ENCODE results near the gene UFM1. TPM values are rescaled to one million over a fixed set of nuclear protein-coding genes. Genes with fewer than 3 reads are reported as not detected.
"Not testable (repeated sequence)": the region's sequence is repeated elsewhere in the genome, so short reads cannot be mapped to it uniquely, and the experiment has no call there.

The UFM1 gene
- 100 to 1,000 TPM in 1 of 3 donors, 10 to 100 TPM in 2; 80.4 to 106 (median 98.0) TPM for polyA plus RNA-seq (ENCODE audit: insufficient read length in 3 of 3)
- long read RNA-seq, donor 1, transcript UFM1-201 (6 exons, 3,138 nt): major isoform, 19 of 19 reads
- long read RNA-seq, donor 1, partial matches to known transcripts: 0 of 19 reads
- long read RNA-seq, donor 1, other reads (novel, unspliced or antisense): 0 of 19 reads
- long read RNA-seq, donor 2, transcript UFM1-201 (6 exons, 3,138 nt): major isoform, 19 of 20 reads
- long read RNA-seq, donor 2, partial matches to known transcripts: 0 of 20 reads
- long read RNA-seq, donor 2, other reads (novel, unspliced or antisense): 0 of 20 reads
- long read RNA-seq, donor 3, transcript UFM1-201 (6 exons, 3,138 nt): major isoform, 35 of 36 reads
- long read RNA-seq, donor 3, partial matches to known transcripts: 0 of 36 reads
- long read RNA-seq, donor 3, other reads (novel, unspliced or antisense): 0 of 36 reads
- long read RNA-seq, donor 4, transcript UFM1-201 (6 exons, 3,138 nt): major isoform, 18 of 97 reads
- long read RNA-seq, donor 4, partial matches to known transcripts: 78 of 97 reads
- long read RNA-seq, donor 4, other reads (novel, unspliced or antisense): 0 of 97 reads
- long read RNA-seq, donor 5: 0 reads
- long read RNA-seq, donor 6, transcript UFM1-201 (6 exons, 3,138 nt): major isoform, 22 of 22 reads
- long read RNA-seq, donor 6, partial matches to known transcripts: 0 of 22 reads
- long read RNA-seq, donor 6, other reads (novel, unspliced or antisense): 0 of 22 reads
- long read RNA-seq, donor 7, transcript UFM1-201 (6 exons, 3,138 nt): major isoform, 39 of 39 reads
- long read RNA-seq, donor 7, partial matches to known transcripts: 0 of 39 reads
- long read RNA-seq, donor 7, other reads (novel, unspliced or antisense): 0 of 39 reads
- long read RNA-seq, donor 8: 0 reads
- long read RNA-seq, donor 9, transcript UFM1-201 (6 exons, 3,138 nt): major isoform, 24 of 24 reads
- long read RNA-seq, donor 9, partial matches to known transcripts: 0 of 24 reads
- long read RNA-seq, donor 9, other reads (novel, unspliced or antisense): 0 of 24 reads
- long read RNA-seq, donor 10, transcript UFM1-201 (6 exons, 3,138 nt): major isoform, 32 of 103 reads
- long read RNA-seq, donor 10, partial matches to known transcripts: 67 of 103 reads
- long read RNA-seq, donor 10, other reads (novel, unspliced or antisense): 0 of 103 reads
- long read RNA-seq, donor 11, transcript UFM1-201 (6 exons, 3,138 nt): major isoform, 23 of 24 reads
- long read RNA-seq, donor 11, partial matches to known transcripts: 0 of 24 reads
- long read RNA-seq, donor 11, other reads (novel, unspliced or antisense): 0 of 24 reads
- long read RNA-seq, donor 12, transcript UFM1-201 (6 exons, 3,138 nt): major isoform, 9 of 10 reads
- long read RNA-seq, donor 12, partial matches to known transcripts: 0 of 10 reads
- long read RNA-seq, donor 12, other reads (novel, unspliced or antisense): 0 of 10 reads
- long read RNA-seq, donor 13: 0 reads
- long read RNA-seq, donor 14, transcript UFM1-201 (6 exons, 3,138 nt): major isoform, 22 of 95 reads
- long read RNA-seq, donor 14, partial matches to known transcripts: 73 of 95 reads
- long read RNA-seq, donor 14, other reads (novel, unspliced or antisense): 0 of 95 reads
- long read RNA-seq, donor 15, transcript UFM1-201 (6 exons, 3,138 nt): major isoform, 14 of 20 reads
- long read RNA-seq, donor 15, partial matches to known transcripts: 0 of 20 reads
- long read RNA-seq, donor 15, other reads (novel, unspliced or antisense): 5 of 20 reads
- long read RNA-seq, donor 16, transcript UFM1-201 (6 exons, 3,138 nt): major isoform, 71 of 92 reads
- long read RNA-seq, donor 16, partial matches to known transcripts: 19 of 92 reads
- long read RNA-seq, donor 16, other reads (novel, unspliced or antisense): 0 of 92 reads

GRCh38 chr13:38349390-38350113, at the start of gene UFM1:
Gene UFM1, plus strand, starts transcription at chr13:38349851. Its CDS starts 69 bp downstream, at chr13:38349920.
- peak; percentile 80 to 97 (median 88) for DNase-seq (ENCODE audit: extremely low read depth in 1 of 11, low read depth in 9 of 11, low spot score in 4 of 11)

- DNase-seq (ENCODE audit: extremely low read depth in 1 of 11, low read depth in 9 of 11, low spot score in 4 of 11): peak in 2 of 11 donors; percentile 1 to 7
Measured at GRCh38 chr13:38301236-38301635, 48.4 kb upstream of the UFM1 start.

GRCh38 chr13:38303816-38304320, 45.8 kb upstream of the UFM1 start:
- DNase-seq (ENCODE audit: extremely low read depth in 1 of 11, low read depth in 9 of 11, low spot score in 4 of 11): no peak

GRCh38 chr13:38308736-38309135, 40.9 kb upstream of the UFM1 start:
- DNase-seq (ENCODE audit: extremely low read depth in 1 of 11, low read depth in 9 of 11, low spot score in 4 of 11): no peak

- no peak for DNase-seq (ENCODE audit: extremely low read depth in 1 of 11, low read depth in 9 of 11, low spot score in 4 of 11)
Measured at GRCh38 chr13:38309397-38309796, 40.3 kb upstream of the UFM1 start.

GRCh38 chr13:38311175-38311574, 38.5 kb upstream of the UFM1 start:
- not testable (repeated sequence) for DNase-seq (ENCODE audit: extremely low read depth in 1 of 11, low read depth in 9 of 11, low spot score in 4 of 11)

GRCh38 chr13:38316129-38316528, 33.5 kb upstream of the UFM1 start:
- DNase-seq (ENCODE audit: extremely low read depth in 1 of 11, low read depth in 9 of 11, low spot score in 4 of 11): no peak

GRCh38 chr13:38321654-38322053, 28.0 kb upstream of the UFM1 start:
- DNase-seq (ENCODE audit: extremely low read depth in 1 of 11, low read depth in 9 of 11, low spot score in 4 of 11): no peak

GRCh38 chr13:38325426-38325825, 24.2 kb upstream of the UFM1 start:
- DNase-seq (ENCODE audit: extremely low read depth in 1 of 11, low read depth in 9 of 11, low spot score in 4 of 11): no peak

- no peak for DNase-seq (ENCODE audit: extremely low read depth in 1 of 11, low read depth in 9 of 11, low spot score in 4 of 11)
Measured at GRCh38 chr13:38328699-38329098, 21.0 kb upstream of the UFM1 start.

- peak in 1 of 11 donors; percentile 5 for DNase-seq (ENCODE audit: extremely low read depth in 1 of 11, low read depth in 9 of 11, low spot score in 4 of 11)
Measured at GRCh38 chr13:38334845-38335244, 14.8 kb upstream of the UFM1 start.

GRCh38 chr13:38338089-38338488, 11.6 kb upstream of the UFM1 start:
- DNase-seq (ENCODE audit: extremely low read depth in 1 of 11, low read depth in 9 of 11, low spot score in 4 of 11): no peak

GRCh38 chr13:38340624-38341023, 9.0 kb upstream of the UFM1 start:
- DNase-seq (ENCODE audit: extremely low read depth in 1 of 11, low read depth in 9 of 11, low spot score in 4 of 11): no peak

GRCh38 chr13:38341149-38341692, 8.4 kb upstream of the UFM1 start:
- no peak for DNase-seq (ENCODE audit: extremely low read depth in 1 of 11, low read depth in 9 of 11, low spot score in 4 of 11)

- no peak for DNase-seq (ENCODE audit: extremely low read depth in 1 of 11, low read depth in 9 of 11, low spot score in 4 of 11)
Measured at GRCh38 chr13:38346764-38347163, 2.9 kb upstream of the UFM1 start.

GRCh38 chr13:38348861-38349389, 726 bp upstream of the UFM1 start:
- DNase-seq (ENCODE audit: extremely low read depth in 1 of 11, low read depth in 9 of 11, low spot score in 4 of 11): peak in 2 of 11 donors; percentile 1 to 17
